Uterus (tissue), 4 donors: Measurements from ENCODE around the gene RBL1. TPM values are rescaled to one million over a fixed set of nuclear protein-coding genes. Genes with fewer than 3 reads are reported as not detected.
A peak's percentile ranks its signal among the peaks of the same experiment; 100 is the strongest.

Experiments used
- DNase-seq, 2 donors: peaks; one replicate each; pipeline ENCODE4 v3.0.0-alpha.2; 2019 to 2020
- H3K27ac ChIP-seq, 2 donors: fragments of 200-600 bp; sonication (generic); 1 replicate in 1 of 2; 2 replicates in 1 of 2; pipeline ENCODE4 v1.5.1; 2016 to 2018
- H3K27me3 ChIP-seq, 2 donors: fragments of 200-600 bp; sonication (generic); one replicate each; pipeline ENCODE4 v1.5.1; 2018 to 2019; ENCODE audit warnings: control low read depth in 1 of 2
- H3K36me3 ChIP-seq, 2 donors: fragments of 200-600 bp; sonication (generic); one replicate each; pipeline ENCODE4 v1.5.1; 2019; ENCODE audit warnings: control low read depth in 1 of 2
- H3K4me1 ChIP-seq, 2 donors: fragments of 200-600 bp; sonication (generic); one replicate each; pipeline ENCODE4 v1.5.1; 2018 to 2019; ENCODE audit warnings: control low read depth in 1 of 2
- H3K4me3 ChIP-seq, 2 donors: fragments of 200-600 bp; sonication (generic); 1 replicate in 1 of 2; 2 replicates in 1 of 2; pipeline ENCODE4 v1.5.1; 2018 to 2019; ENCODE audit warnings: mild to moderate bottlenecking in 1 of 2
- H3K9me3 ChIP-seq, 2 donors: fragments of 200-600 bp; sonication (generic); one replicate each; pipeline ENCODE4 v1.5.1; 2019; ENCODE audit warnings: control low read depth in 1 of 2
- POLR2A ChIP-seq, 2 donors: fragments of 450-650 bp; IDR thresholded peaks; one replicate each; pipeline ENCODE4 v1.6.1; 2016; ENCODE audit warnings: antibody characterized with exemption in 2 of 2, mild to moderate bottlenecking in 1 of 2, moderate library complexity in 1 of 2
- intact Hi-C: fragments of 100-400 bp; cut with DNase I; formaldehyde crosslinking; loops from one replicate; pipeline ENCODE4 v1.15.1; 2023; ENCODE audit warnings: low total_unique reads
- total RNA-seq, 4 donors: library from RNA; depleted of rRNA in 3 of 4; stranded (reverse); fragments of >200 nt in 3 of 4; gene quantifications; one replicate each; pipeline versions ENCODE4 v1.1.0 to v1.2.4, GENCODE V29; 2014 to 2023
- TF ChIP-seq, protein P1 (sequence below), 4 experiments: fragments of 200-600 bp in 2 of 4; fragments of 450-650 bp in 2 of 4; sonication (generic) in 2 of 4; IDR thresholded peaks; one replicate each; pipeline ENCODE4 v1.5.1; 2016 to 2019; ENCODE audit warnings: antibody characterized with exemption in 4 of 4, mild to moderate bottlenecking in 2 of 4, moderate library complexity in 1 of 4
- donor health status: DM: yes; HTN: yes; CAD: no.

RBL1 gene
- total RNA-seq, 4 donors from 2014 or later, result 0.51 to 28.1 (median 12.0) TPM

DNA sequence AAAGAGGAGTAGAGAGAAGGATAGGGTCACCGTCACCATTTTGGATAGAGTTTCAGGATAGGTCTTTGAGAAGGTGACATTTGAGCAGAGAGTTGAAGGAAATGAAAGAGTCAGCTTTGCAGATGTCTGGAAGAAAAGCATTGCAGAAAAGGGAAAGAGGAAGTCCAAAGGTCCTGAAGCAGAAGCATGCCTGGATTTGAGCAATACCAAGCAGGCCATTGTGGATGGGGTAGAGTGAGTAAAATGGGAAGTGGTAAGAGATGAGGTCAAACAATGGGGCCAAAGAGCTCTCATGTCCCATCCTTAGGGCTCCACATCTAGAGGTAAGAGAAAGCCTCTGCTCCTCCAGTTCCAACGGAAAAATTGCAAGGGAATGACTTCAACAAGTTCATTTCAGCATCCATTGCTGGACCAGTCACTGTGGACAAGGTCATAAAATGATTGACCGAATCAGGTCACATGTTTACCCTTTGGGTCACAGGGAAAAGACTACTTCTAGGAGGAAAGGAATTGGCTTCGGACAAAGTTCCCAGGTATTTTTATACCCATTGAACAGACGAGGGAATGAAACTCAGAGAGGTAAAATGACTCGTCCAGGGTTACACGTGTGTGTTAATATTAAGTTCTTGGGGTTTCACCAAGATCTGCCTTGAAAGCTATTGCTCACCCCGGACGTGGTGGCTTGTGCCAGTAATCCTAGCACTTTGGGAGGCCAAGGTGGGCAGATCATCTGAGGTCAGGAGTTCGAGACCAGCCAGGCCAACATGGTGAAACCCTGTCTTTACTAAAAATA lies 137.7 kb downstream of the RBL1 start:
- intact Hi-C loops, result no loop called here

DNA sequence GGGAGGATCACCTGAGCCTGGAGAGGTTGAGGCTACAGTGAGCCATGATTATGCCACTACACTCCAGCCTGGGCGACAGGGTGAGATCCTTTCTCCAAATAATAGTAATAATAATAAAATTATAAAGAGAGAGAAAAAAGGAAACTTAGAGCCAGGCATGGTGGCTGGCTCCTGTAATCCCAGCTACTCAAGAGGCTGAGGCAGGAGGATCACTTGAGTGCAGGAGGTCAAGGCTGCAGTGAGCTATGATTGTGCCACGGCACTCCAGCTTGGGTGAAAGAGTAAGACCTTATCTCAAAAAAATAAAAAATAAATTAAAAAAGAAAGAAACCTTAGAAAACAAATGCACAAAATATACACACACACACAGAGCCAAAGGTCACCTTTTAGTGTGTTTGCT lies 139.1 kb downstream of the RBL1 start:
- Histone ChIP-seq H3K27me3 (no peaks in the 10 kb centered on the region), H3K4me1 (no peaks in the 10 kb centered on the region), H3K4me3 (no peak overlapping the region), H3K27ac (no peak overlapping the region), H3K9me3 (no peaks in the 10 kb centered on the region), H3K36me3 (no peaks in the 10 kb centered on the region)
- intact Hi-C loops, result no loop called here
- TF ChIP-seq, protein P1, sequence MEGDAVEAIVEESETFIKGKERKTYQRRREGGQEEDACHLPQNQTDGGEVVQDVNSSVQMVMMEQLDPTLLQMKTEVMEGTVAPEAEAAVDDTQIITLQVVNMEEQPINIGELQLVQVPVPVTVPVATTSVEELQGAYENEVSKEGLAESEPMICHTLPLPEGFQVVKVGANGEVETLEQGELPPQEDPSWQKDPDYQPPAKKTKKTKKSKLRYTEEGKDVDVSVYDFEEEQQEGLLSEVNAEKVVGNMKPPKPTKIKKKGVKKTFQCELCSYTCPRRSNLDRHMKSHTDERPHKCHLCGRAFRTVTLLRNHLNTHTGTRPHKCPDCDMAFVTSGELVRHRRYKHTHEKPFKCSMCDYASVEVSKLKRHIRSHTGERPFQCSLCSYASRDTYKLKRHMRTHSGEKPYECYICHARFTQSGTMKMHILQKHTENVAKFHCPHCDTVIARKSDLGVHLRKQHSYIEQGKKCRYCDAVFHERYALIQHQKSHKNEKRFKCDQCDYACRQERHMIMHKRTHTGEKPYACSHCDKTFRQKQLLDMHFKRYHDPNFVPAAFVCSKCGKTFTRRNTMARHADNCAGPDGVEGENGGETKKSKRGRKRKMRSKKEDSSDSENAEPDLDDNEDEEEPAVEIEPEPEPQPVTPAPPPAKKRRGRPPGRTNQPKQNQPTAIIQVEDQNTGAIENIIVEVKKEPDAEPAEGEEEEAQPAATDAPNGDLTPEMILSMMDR (IDR thresholded peaks at IDR 0.05), result no peak
- no peak for TF ChIP-seq POLR2A (IDR thresholded peaks at IDR 0.05)
- no peak for DNase-seq

More for the DNA sequence above, 137.7 kb downstream of the RBL1 start:
- no peak for DNase-seq
- H3K4me3 ChIP-seq, result no peak overlapping the region
- H3K4me1 ChIP-seq, result no peaks in the 10 kb centered on the region
- no peaks in the 10 kb centered on the region for H3K36me3 ChIP-seq
- H3K27me3 ChIP-seq, result no peaks in the 10 kb centered on the region
- no peak overlapping the region for H3K27ac ChIP-seq
- H3K9me3 ChIP-seq, result no peaks in the 10 kb centered on the region
- TF ChIP-seq, protein P1 (IDR thresholded peaks at IDR 0.05), result no peak
- no peak for TF ChIP-seq POLR2A (IDR thresholded peaks at IDR 0.05)

DNA sequence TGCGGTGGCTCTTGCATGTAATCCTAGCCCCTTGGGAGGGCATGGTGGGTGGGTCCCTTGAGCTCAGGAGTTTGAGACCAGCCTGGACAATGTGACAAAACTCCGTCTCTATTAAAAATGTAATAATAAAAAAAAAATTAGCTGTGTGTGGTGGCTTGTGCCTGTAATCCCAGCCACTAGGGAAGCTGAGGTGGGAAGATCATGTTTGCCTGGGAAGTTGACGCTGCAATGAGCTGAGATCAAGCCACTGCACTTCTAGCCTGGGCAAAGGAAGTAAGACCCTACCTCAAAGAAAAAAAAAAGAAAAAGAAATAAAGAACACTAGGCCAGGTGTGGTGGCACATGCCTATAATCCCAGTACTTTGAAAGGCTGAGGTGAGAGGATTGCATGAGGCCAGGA lies 139.8 kb downstream of the RBL1 start:
- no peaks in the 10 kb centered on the region for H3K4me1 ChIP-seq
- H3K36me3 ChIP-seq, result no peaks in the 10 kb centered on the region
- H3K4me3 ChIP-seq, result no peak overlapping the region
- TF ChIP-seq, protein P1 (IDR thresholded peaks at IDR 0.05), result no peak
- TF ChIP-seq POLR2A (IDR thresholded peaks at IDR 0.05), result no peak
- no peaks in the 10 kb centered on the region for H3K9me3 ChIP-seq
- no peak overlapping the region for H3K27ac ChIP-seq
- intact Hi-C loops, result no loop called here
- no peak for DNase-seq
- H3K27me3 ChIP-seq, result no peaks in the 10 kb centered on the region

DNA sequence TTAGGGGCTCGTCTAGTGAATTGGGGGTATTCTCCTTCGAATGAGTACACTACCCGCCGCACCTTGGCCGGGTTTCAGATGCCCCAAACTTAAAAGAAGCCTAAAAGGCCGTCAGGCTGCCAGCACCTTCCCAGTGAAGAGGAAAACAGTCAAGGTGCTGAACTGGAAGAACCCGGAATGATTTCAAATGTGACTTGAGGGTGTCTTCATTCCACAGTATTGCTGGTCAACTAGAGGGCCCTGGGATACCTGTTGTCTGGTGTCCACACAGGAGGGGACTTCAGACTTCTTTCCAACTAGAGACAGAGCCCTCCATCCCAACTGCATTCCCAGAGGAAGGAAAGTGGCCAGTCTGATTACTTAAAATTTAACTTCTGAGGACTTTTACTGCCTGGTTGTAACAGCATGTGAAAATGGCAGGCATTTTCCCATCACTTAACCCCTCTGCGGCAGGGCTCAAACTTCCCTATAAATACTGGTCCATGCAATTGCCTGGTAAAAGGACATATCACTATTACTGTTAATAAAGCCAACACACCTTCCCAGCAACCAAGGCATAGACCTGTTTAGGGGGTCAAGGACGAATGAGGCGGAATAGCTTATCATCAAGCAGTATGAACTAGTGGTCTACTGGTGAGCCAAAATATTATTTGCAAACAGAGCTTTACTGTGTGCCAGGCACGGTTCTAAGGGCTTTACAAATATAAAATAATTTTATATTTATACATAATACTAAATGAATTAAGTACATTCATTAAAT lies 143.6 kb downstream of the RBL1 start:
- no peaks in the 10 kb centered on the region for H3K27me3 ChIP-seq
- DNase-seq, result no peak
- intact Hi-C loops, result no loop called here
- H3K4me1 ChIP-seq, result no peaks in the 10 kb centered on the region
- H3K4me3 ChIP-seq, result peak overlapping the region; percentile 66 to 97
- peak overlapping the region; percentile 74 to 89 for H3K27ac ChIP-seq
- H3K36me3 ChIP-seq, result no peaks in the 10 kb centered on the region
- TF ChIP-seq, protein P1 (IDR thresholded peaks at IDR 0.05), result peak in 1 of 4 experiments; percentile 3
- no peak for TF ChIP-seq POLR2A (IDR thresholded peaks at IDR 0.05)
- no peaks in the 10 kb centered on the region for H3K9me3 ChIP-seq
